ENCODE measurements around the gene CDH4. TPM values are rescaled to one million over a fixed set of nuclear protein-coding genes. Genes with fewer than 3 reads are reported as not detected.

CDH4 gene
- total and polyA plus RNA-seq, 2 of the 8 experiments (the other 6 are each of a cell fraction or from before 2014, with no cell fraction given) = 4.3 to 7.9 TPM

- Histone ChIP-seq H3K14ac (ENCODE audit: insufficient read length) (no peak overlapping the region), H3K27me3 (replicated peaks in 1 of 4; ENCODE audit: control insufficient read depth in 3 of 4, extremely low read depth in 1 of 4, insufficient read depth in 3 of 4, low read length in 3 of 4) (no peaks in the 10 kb centered on the region; a peak in 1 of 7 replicates), H4K91ac (replicated peaks; ENCODE audit: insufficient read length, low read length) (no peak overlapping the region), H3K79me2 (ENCODE audit: control insufficient read depth in 1 of 2, insufficient read depth in 2 of 2, low read length in 2 of 2) (no peaks in the 10 kb centered on the region), H3K23me2 (ENCODE audit: low read depth, low read length) (no peaks in the 10 kb centered on the region), H4K5ac (ENCODE audit: insufficient read length, low read depth, low read length) (no peak overlapping the region), H4K8ac (ENCODE audit: extremely low read depth, insufficient read depth, low read length) (no peak overlapping the region), H3K79me1 (ENCODE audit: low read depth, low read length) (no peaks in the 10 kb centered on the region), H2BK12ac (ENCODE audit: low read depth, low read length) (no peak overlapping the region), H3K36me3 (ENCODE audit: control insufficient read depth in 2 of 4, insufficient read depth in 4 of 4, low read length in 3 of 4) (no peaks in the 10 kb centered on the region), H3K4me3 (ENCODE audit: extremely low read depth in 1 of 4, insufficient read depth in 2 of 4, low read depth in 3 of 4, low read length in 4 of 4) (no peak overlapping the region), H3K4ac (replicated peaks; ENCODE audit: insufficient read length, low read depth, low read length) (no peak overlapping the region), H2BK15ac (ENCODE audit: low read length) (no peak overlapping the region; the same call in 1 of the 2 replicates), H3K9ac (replicated peaks in 1 of 4; ENCODE audit: extremely low read depth in 1 of 4, low read depth in 3 of 4, low read length in 3 of 4) (no peak overlapping the region), H3K18ac (ENCODE audit: extremely low read depth, low read length) (no peak overlapping the region), H2AFZ (ENCODE audit: low read length) (no peak overlapping the region), H3K27ac (ENCODE audit: low read depth, low read length) (no peak overlapping the region), H3K56ac (replicated peaks; ENCODE audit: insufficient read length, low read depth, low read length) (no peak overlapping the region), H3K23ac (ENCODE audit: insufficient read length) (no peak overlapping the region), H2BK5ac (ENCODE audit: low read depth, low read length) (no peak overlapping the region), H3K4me1 (replicated peaks in 1 of 4; ENCODE audit: control insufficient read depth in 3 of 4, insufficient read depth in 4 of 4, low read length in 3 of 4) (peaks cover 0 to 5% (median 0%) of the 10 kb centered on the region in 4 experiments; a peak in 1 of 7 replicates), H4K20me1 (replicated peaks in 1 of 2; ENCODE audit: control insufficient read depth in 1 of 2, insufficient read depth in 2 of 2, low read length in 2 of 2) (no peaks in the 10 kb centered on the region), H3K4me2 (ENCODE audit: insufficient read depth in 1 of 2, low read depth in 2 of 2, low read length in 2 of 2) (no peak overlapping the region), H2BK120ac (replicated peaks; ENCODE audit: low read depth, low read length) (no peak overlapping the region), H2BK20ac (ENCODE audit: low read length) (no peak overlapping the region), H2AK5ac (ENCODE audit: low read depth, low read length) (no peak overlapping the region), H3K9me3 (ENCODE audit: insufficient read depth in 2 of 2, low read depth in 1 of 2, low read length in 1 of 2) (no peaks in the 10 kb centered on the region)
- 88% methylated on average over 3 of the region's 3 CpGs; no CpG with 5 or more reads in 1 of the 2 experiments for WGBS, 2 experiments (ENCODE audit: extremely low coverage in 1 of 2, insufficient coverage in 1 of 2, insufficient read length in 1 of 2, insufficient replicate concordance in 2 of 2, low coverage in 1 of 2, low lambda C conversion rate in 2 of 2, missing lambda C conversion rate in 1 of 2)
- ChIA-PET POLR2A (ENCODE audit: partially characterized antibody) (no interaction called here), CTCF (ENCODE audit: partially characterized antibody) (interaction anchor here (0.6 to 2.2 kb wide), 3 partner anchors 10 to 882 kb away, joined by 4 to 7 read pairs (median 4); no protein-coding TSS in a partner anchor)
- DNase-seq (ENCODE audit: low read depth in 1 of 2, low spot score in 2 of 2) (no peak), FAIRE-seq (no peak)
- TF ChIP-seq BACH1 (IDR thresholded peaks at IDR 0.05; ENCODE audit: low read length) = no peak
- no peak for TF ChIP-seq SUZ12 (IDR thresholded peaks at IDR 0.05; ENCODE audit: low read length)
- TF ChIP-seq PHF8 (conservative IDR thresholded peaks at IDR 0.05; ENCODE audit: low read depth, low read length) = no peak
- TF ChIP-seq TAF1 (IDR thresholded peaks at IDR 0.05; ENCODE audit: low read depth, low read length) = no peak
These were observed 230.8 kb downstream of the CDH4 start for GRCh38 chr20:61482901-61483300.

Data from H1 (cell line).